Measurements from ENCODE around the gene MBTPS1.

Gene MBTPS1

DNA sequence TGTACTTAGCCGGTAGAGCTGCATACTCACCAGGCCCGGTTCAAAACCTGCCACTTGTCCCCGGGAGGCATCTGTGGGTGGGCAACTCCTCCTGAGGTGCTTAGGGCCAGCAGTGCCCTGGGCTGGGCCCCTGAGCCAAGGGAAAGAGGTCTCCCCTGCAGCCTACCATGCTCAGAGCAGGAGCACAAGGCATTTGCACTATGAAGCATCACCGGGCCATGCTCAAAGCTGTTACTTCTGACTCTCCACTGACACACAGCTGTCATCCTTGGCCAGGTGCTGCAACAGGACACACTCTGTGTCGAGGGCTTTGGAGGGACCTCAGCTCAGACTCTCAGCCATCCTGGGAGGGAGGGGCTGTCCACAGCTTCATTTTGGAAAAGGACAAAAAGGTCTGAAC, 111.4 kb downstream of the MBTPS1 start:
- no peak for DNase-seq (ENCODE audit: low read depth, low spot score)

DNA sequence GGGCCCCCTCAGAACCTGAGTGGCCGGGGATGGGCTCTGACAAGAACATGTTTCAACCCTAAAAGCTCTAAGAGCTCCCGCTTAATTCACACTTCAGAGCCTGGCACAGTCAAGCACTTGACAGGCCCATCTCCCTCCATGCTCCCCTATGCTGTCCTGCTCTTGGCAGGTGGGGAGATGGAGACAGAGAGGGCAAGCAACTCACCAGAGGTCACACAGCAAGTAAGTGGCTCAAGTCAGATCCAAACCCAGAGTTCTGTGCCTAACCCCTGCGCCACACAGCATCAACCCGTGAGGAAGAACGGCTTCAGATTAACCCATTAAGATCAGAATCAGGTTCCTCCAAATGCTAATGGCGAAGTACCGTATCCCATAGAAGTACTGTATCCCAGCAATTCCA, 112.3 kb downstream of the MBTPS1 start:
- no peak for DNase-seq (ENCODE audit: low read depth, low spot score)
